Activated gamma-delta T cell (primary cell): Measurements from ENCODE around the gene UQCRC2.
"Not testable (repeated sequence)": the region's sequence is repeated elsewhere in the genome, so short reads cannot be mapped to it uniquely, and the experiment has no call there.

ENCODE experiments used
- DNase-seq: peaks from one replicate; lab custom pipeline; 2025; lab: John Stamatoyannopoulos, UW

The UQCRC2 gene

GRCh38 chr16:22010902-22011301, 57.7 kb downstream of the UQCRC2 start:
- no peak for DNase-seq

GRCh38 chr16:22012241-22012640, 59.1 kb downstream of the UQCRC2 start:
- DNase-seq, result no peak

- DNase-seq, result no peak
These were observed 60.3 kb downstream of the UQCRC2 start for GRCh38 chr16:22013486-22013885.

- no peak for DNase-seq
These were observed 61.2 kb downstream of the UQCRC2 start for GRCh38 chr16:22014271-22014873.

- no peak for DNase-seq
These were observed 63.8 kb downstream of the UQCRC2 start for GRCh38 chr16:22016927-22017326.

- DNase-seq, result no peak
These were observed 65.4 kb downstream of the UQCRC2 start for GRCh38 chr16:22018559-22018958.

GRCh38 chr16:22022151-22022550, 69.0 kb downstream of the UQCRC2 start:
- no peak for DNase-seq

GRCh38 chr16:22023505-22023904, 70.3 kb downstream of the UQCRC2 start:
- DNase-seq, result no peak

- DNase-seq, result not testable (repeated sequence)
These were observed 71.6 kb downstream of the UQCRC2 start for GRCh38 chr16:22024785-22025184.

GRCh38 chr16:22027633-22028032, 74.5 kb downstream of the UQCRC2 start:
- no peak for DNase-seq

GRCh38 chr16:22029632-22030031, 76.5 kb downstream of the UQCRC2 start:
- no peak for DNase-seq

- DNase-seq, result no peak
These were observed 77.1 kb downstream of the UQCRC2 start for GRCh38 chr16:22030087-22030812.

GRCh38 chr16:22031483-22032083, 78.4 kb downstream of the UQCRC2 start:
- DNase-seq, result no peak
